GM12878 (cell line): Measurements from ENCODE around the gene KCNJ16. TPM values are rescaled to one million over a fixed set of nuclear protein-coding genes. Genes with fewer than 3 reads are reported as not detected.

Experiments used
- ATAC-seq: fragments of 200-7000 bp; cut with Tn5 transposase; 3 replicates; pipeline ENCODE4 v1.9.1; 2020; ENCODE audit warnings: mild to moderate bottlenecking, moderate library complexity
- BruUV-seq: library from RNA; stranded (reverse); fragments of 400-500 nt; replicated peaks from 2 replicates; lab custom pipeline; 2021; lab: Mats Ljungman, UMichigan
- CTCF ChIA-PET: fragments of 300-600 bp; sonication (Branson Sonifier 250); formaldehyde crosslinking; extraction: SDS; loops from one replicate; lab custom pipeline; 2021; ENCODE audit warnings: inconsistent platforms; lab: Yijun Ruan, JAX
- POLR2A ChIA-PET: fragments of 350-600 bp; formaldehyde crosslinking; extraction: SDS; loops from one replicate; lab custom pipeline; 2021; ENCODE audit warnings: inconsistent platforms; lab: Charles Lee
- RAD21 ChIA-PET: fragments of 300-600 bp; sonication (Branson Sonifier 250); formaldehyde crosslinking; loops from one replicate; lab custom pipeline; 2023; ENCODE audit warnings: antibody characterized with exemption; ENCODE audit not compliant: unreplicated experiment; lab: Charles Lee
- SMC1A ChIA-PET: fragments of 300-600 bp; sonication (Branson Sonifier 250); formaldehyde crosslinking; loops from one replicate; lab custom pipeline; 2023; ENCODE audit not compliant: unreplicated experiment, uncharacterized antibody; lab: Charles Lee
- DNase-seq: peaks from one replicate; pipeline ENCODE4 v3.0.0-alpha.2; 2011; ENCODE audit warnings: low read depth, low spot score
- FAIRE-seq: peaks from 3 replicates; lab custom pipeline; 2011; peaks lifted over from hg19 to GRCh38; lab: Jason Lieb, UNC
- H2AFZ ChIP-seq: 2 replicates; pipeline ENCODE4 v1.6.0; 2011; ENCODE audit warnings: low read depth, low read length, control low read depth; ENCODE audit not compliant: control insufficient read depth
- H3K27ac ChIP-seq: 2 replicates; pipeline ENCODE4 v1.5.1; 2011; ENCODE audit warnings: control low read depth; ENCODE audit not compliant: control insufficient read depth, insufficient read depth
- H3K27me3 ChIP-seq, 2 experiments: replicated peaks in 1 of 2; 2 replicates each; pipeline versions ENCODE4 v1.6.0 to v1.6.1; 2011; ENCODE audit warnings: low read length in 1 of 2; ENCODE audit not compliant: control insufficient read depth in 2 of 2, insufficient read depth in 2 of 2
- H3K36me3 ChIP-seq, 2 experiments: 2 replicates each; pipeline ENCODE4 v1.5.1; 2011; ENCODE audit warnings: low read length in 1 of 2; ENCODE audit not compliant: control insufficient read depth in 2 of 2, insufficient read depth in 2 of 2
- H3K4me1 ChIP-seq: 2 replicates; pipeline ENCODE4 v1.6.1; 2011; ENCODE audit warnings: mild to moderate bottlenecking, low read length, moderate library complexity, mixed read lengths; ENCODE audit not compliant: control insufficient read depth, insufficient read depth
- H3K4me2 ChIP-seq: 2 replicates; pipeline ENCODE4 v1.6.0; 2011; ENCODE audit warnings: control low read depth; ENCODE audit not compliant: control insufficient read depth, insufficient read depth
- H3K4me3 ChIP-seq: fragments of 200-600 bp; sonication (generic); 2 replicates; pipeline ENCODE4 v1.5.1; 2016
- H3K79me2 ChIP-seq: 2 replicates; pipeline ENCODE4 v1.6.0; 2011; ENCODE audit warnings: low read length; ENCODE audit not compliant: control insufficient read depth, insufficient read depth
- H3K9ac ChIP-seq: 2 replicates; pipeline ENCODE4 v1.8.0; 2011; ENCODE audit warnings: low read length, control low read depth, mixed read lengths; ENCODE audit not compliant: control insufficient read depth, insufficient read depth
- H3K9me3 ChIP-seq: replicated peaks from 3 replicates; pipeline ENCODE4 v1.5.1; 2011; ENCODE audit warnings: mild to moderate bottlenecking, low read length; ENCODE audit not compliant: control insufficient read depth, insufficient read depth
- H4K20me1 ChIP-seq: 2 replicates; pipeline ENCODE4 v1.6.0; 2011; ENCODE audit not compliant: control insufficient read depth, insufficient read depth
- ATF7 ChIP-seq: fragments of 450-650 bp; IDR thresholded peaks from 2 replicates; pipeline ENCODE4 v1.6.1; 2016; ENCODE audit warnings: low read depth, mild to moderate bottlenecking
- CHD1 ChIP-seq: IDR thresholded peaks from 2 replicates; pipeline ENCODE4 v1.6.1; 2012; ENCODE audit warnings: low read depth, low read length, improper control_type of control experiment
- EGR1 ChIP-seq, 2 experiments: IDR thresholded peaks; 1 replicate in 1 of 2; 2 replicates in 1 of 2; pipeline ENCODE4 v1.6.1; 2011 to 2012; ENCODE audit warnings: low read depth in 2 of 2, low read length in 2 of 2, borderline replicate concordance in 1 of 2, mild to moderate bottlenecking in 1 of 2, moderate library complexity in 1 of 2
- HDGF ChIP-seq: fragments of 450-650 bp; IDR thresholded peaks from 2 replicates; pipeline ENCODE4 v1.6.1; 2016; ENCODE audit warnings: antibody characterized with exemption
- MEF2B ChIP-seq: fragments of 450-650 bp; IDR thresholded peaks from 2 replicates; pipeline ENCODE4 v1.6.1; 2018; ENCODE audit warnings: mild to moderate bottlenecking, moderate library complexity; ENCODE audit not compliant: partially characterized antibody, poor library complexity, severe bottlenecking
- PAX5 ChIP-seq: IDR thresholded peaks from 2 replicates; pipeline ENCODE4 v1.6.1; 2011; ENCODE audit warnings: low read depth, low read length, borderline replicate concordance
- SPI1 ChIP-seq: IDR thresholded peaks from 2 replicates; pipeline ENCODE4 v1.6.1; 2011; ENCODE audit warnings: low read depth, mild to moderate bottlenecking, low read length, moderate library complexity, borderline replicate concordance; ENCODE audit not compliant: insufficient read depth
- WGBS: methylation state at CpG from one replicate; pipeline ENCODE4 v1.1.6; 2016; ENCODE audit warnings: low lambda C conversion rate; ENCODE audit not compliant: insufficient replicate concordance, insufficient coverage; ENCODE audit errors: missing lambda C conversion rate; 5-methylcytosine and 5-hydroxymethylcytosine counted together
- in situ Hi-C: fragments of 300-500 bp; cut with MboI; formaldehyde crosslinking; loops from 9 replicates; pipeline ENCODE4 v1.14.3; 2018; ENCODE audit warnings: mixed read lengths
- intact Hi-C: fragments of 100-400 bp; cut with micrococcal nuclease; formaldehyde crosslinking; loops from one replicate; pipeline ENCODE4 v1.14.2; 2022; ENCODE audit not compliant: unreplicated experiment
- polyA plus RNA-seq, 11 experiments: library from polyadenylated mRNA; depleted of rRNA in 4 of 11; unstranded in 6 of 11; stranded (reverse) in 5 of 11; fragments of >200 nt; fragmentation: Nextera tagmentation in 4 of 11; fragmentation: Illumina TruSeq in 1 of 11; extraction: Ambion mirVana in 4 of 11; extraction: Trizol in 1 of 11; gene quantifications; 1 replicate in 1 of 11; 2 replicates in 10 of 11; pipeline versions ENCODE4 v1.2.1 to v1.2.3, GENCODE V29; 2011 to 2016; ENCODE audit warnings: inconsistent platforms in 2 of 11, missing spikeins in 2 of 11, low read depth in 1 of 11
- total RNA-seq, 4 experiments: library from RNA; depleted of rRNA in 3 of 4; stranded (reverse); fragments of >200 nt in 3 of 4; fragmentation: Illumina TruSeq in 1 of 4; extraction: Trizol in 1 of 4; gene quantifications; 2 replicates each; pipeline versions ENCODE4 v1.2.1 to v1.2.3, GENCODE V29; 2013 to 2021
- TF ChIP-seq, protein P1 (sequence below): fragments of 450-650 bp; IDR thresholded peaks from 2 replicates; pipeline ENCODE4 v1.6.1; 2014; ENCODE audit warnings: mild to moderate bottlenecking
- TF ChIP-seq, protein P2 (sequence below): fragments of 450-650 bp; IDR thresholded peaks from 2 replicates; pipeline ENCODE4 v1.6.1; 2017; ENCODE audit warnings: low read depth, mild to moderate bottlenecking, moderate library complexity
- TF ChIP-seq, protein P3 (sequence below): IDR thresholded peaks from 2 replicates; pipeline ENCODE4 v1.6.1; 2012; ENCODE audit warnings: low read depth, low read length, improper control_type of control experiment

Gene KCNJ16
- total and polyA plus RNA-seq, 10 of the 15 experiments (the other 5 are each of a cell fraction or from before 2014, with no cell fraction given): 0.08 to 0.24 (median 0.20) TPM; not detected in 7

DNA sequence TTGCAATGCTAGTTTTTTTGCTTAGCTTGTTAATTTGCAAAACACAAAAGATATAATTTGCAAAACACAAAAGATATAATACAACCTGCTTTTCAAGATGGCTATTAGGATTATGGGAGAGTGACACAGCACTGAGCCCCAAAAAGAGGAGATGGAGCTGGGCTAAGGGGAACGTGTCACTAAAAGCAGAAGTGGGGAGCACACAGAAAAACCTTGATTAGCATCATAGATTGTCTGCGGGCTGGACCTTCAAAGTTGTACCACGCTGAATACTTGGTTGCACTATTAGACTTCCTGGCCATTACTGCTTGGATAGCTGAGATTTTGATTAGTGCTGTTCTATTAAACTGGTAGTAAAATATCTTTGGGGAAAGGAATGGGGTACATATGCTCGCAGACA lies 36.2 kb downstream of the KCNJ16 start:
- FAIRE-seq (no peak), DNase-seq (no peak), ATAC-seq (no peak)
- Histone ChIP-seq H3K27me3 (no peaks in the 10 kb centered on the region), H3K27ac (no peak overlapping the region), H4K20me1 (no peaks in the 10 kb centered on the region), H3K36me3 (no peaks in the 10 kb centered on the region), H3K79me2 (no peaks in the 10 kb centered on the region), H3K4me1 (no peaks in the 10 kb centered on the region), H3K9me3 (no peaks in the 10 kb centered on the region), H3K4me2 (no peak overlapping the region), H3K9ac (no peak overlapping the region), H2AFZ (no peak overlapping the region), H3K4me3 (no peak overlapping the region)
- 59% methylated on average over 4 of the region's 4 CpGs for WGBS
- in situ Hi-C loops (no loop called here), intact Hi-C loops (no loop called here)
- ChIA-PET RAD21 (no interaction called here), POLR2A (no interaction called here), CTCF (interaction anchor here (1.1 to 1.5 kb wide), 3 partner anchors 21 to 502 kb away, joined by 3 to 5 read pairs (median 3); no protein-coding TSS in a partner anchor), SMC1A (interaction anchor here (1.5 kb wide), 1 partner anchor 13 kb away, joined by 4 read pairs; no protein-coding TSS in a partner anchor)
- TF ChIP-seq HDGF (no peak), SPI1 (peak; percentile 30; the same call in 1 of the 2 replicates)
- TF ChIP-seq, protein P1, sequence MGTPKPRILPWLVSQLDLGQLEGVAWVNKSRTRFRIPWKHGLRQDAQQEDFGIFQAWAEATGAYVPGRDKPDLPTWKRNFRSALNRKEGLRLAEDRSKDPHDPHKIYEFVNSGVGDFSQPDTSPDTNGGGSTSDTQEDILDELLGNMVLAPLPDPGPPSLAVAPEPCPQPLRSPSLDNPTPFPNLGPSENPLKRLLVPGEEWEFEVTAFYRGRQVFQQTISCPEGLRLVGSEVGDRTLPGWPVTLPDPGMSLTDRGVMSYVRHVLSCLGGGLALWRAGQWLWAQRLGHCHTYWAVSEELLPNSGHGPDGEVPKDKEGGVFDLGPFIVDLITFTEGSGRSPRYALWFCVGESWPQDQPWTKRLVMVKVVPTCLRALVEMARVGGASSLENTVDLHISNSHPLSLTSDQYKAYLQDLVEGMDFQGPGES: no peak
- BruUV-seq: no TSS peak

DNA sequence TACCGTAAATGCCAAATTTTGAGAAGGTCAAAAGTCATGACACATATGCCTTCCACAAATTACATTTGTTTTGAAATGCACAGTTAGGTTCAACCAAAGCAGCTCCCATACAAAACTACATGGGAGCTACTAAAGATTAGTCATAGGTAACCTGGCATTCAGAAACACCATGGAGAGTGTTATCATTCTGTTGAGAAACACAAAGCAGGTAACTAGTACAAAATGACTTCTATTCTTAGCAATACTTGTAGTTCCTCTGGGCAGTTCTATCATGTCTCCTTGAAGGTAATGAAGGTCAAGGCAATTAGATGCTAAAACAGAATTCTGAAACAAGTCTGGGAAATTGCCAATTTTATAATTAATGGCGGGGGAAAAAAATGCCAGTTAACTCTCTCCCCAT lies 39.4 kb downstream of the KCNJ16 start:
- TF ChIP-seq CHD1: no peak
- TF ChIP-seq, protein P2, sequence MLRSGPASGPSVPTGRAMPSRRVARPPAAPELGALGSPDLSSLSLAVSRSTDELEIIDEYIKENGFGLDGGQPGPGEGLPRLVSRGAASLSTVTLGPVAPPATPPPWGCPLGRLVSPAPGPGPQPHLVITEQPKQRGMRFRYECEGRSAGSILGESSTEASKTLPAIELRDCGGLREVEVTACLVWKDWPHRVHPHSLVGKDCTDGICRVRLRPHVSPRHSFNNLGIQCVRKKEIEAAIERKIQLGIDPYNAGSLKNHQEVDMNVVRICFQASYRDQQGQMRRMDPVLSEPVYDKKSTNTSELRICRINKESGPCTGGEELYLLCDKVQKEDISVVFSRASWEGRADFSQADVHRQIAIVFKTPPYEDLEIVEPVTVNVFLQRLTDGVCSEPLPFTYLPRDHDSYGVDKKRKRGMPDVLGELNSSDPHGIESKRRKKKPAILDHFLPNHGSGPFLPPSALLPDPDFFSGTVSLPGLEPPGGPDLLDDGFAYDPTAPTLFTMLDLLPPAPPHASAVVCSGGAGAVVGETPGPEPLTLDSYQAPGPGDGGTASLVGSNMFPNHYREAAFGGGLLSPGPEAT: no peak
- TF ChIP-seq, protein P3, sequence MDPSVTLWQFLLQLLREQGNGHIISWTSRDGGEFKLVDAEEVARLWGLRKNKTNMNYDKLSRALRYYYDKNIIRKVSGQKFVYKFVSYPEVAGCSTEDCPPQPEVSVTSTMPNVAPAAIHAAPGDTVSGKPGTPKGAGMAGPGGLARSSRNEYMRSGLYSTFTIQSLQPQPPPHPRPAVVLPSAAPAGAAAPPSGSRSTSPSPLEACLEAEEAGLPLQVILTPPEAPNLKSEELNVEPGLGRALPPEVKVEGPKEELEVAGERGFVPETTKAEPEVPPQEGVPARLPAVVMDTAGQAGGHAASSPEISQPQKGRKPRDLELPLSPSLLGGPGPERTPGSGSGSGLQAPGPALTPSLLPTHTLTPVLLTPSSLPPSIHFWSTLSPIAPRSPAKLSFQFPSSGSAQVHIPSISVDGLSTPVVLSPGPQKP: no peak
- no peak for TF ChIP-seq EGR1 (IDR thresholded peaks at IDR 0.05; ENCODE audit: borderline replicate concordance in 1 of 2, low read depth in 2 of 2, low read length in 2 of 2)
- no peak for TF ChIP-seq PAX5
- no peak for TF ChIP-seq ATF7
- TF ChIP-seq MEF2B: no peak
- TF ChIP-seq, all 136 proteins: peak for 0
- ChIA-PET CTCF (interaction anchor here (0.5 kb wide), 1 partner anchor 1260 kb away, joined by 3 read pairs; no protein-coding TSS in a partner anchor), RAD21 (no interaction called here), POLR2A (no interaction called here), SMC1A (no interaction called here)
- Histone ChIP-seq H3K27ac (no peak overlapping the region), H2AFZ (no peak overlapping the region), H3K4me3 (no peak overlapping the region), H3K27me3 (no peaks in the 10 kb centered on the region), H3K36me3 (no peaks in the 10 kb centered on the region), H3K4me2 (no peak overlapping the region), H4K20me1 (no peaks in the 10 kb centered on the region), H3K9me3 (no peaks in the 10 kb centered on the region; the same call in 2 of the 3 replicates), H3K79me2 (no peaks in the 10 kb centered on the region), H3K9ac (no peak overlapping the region), H3K4me1 (no peaks in the 10 kb centered on the region)
- no peak for DNase-seq
- intact Hi-C loops: no loop called here
- 38% methylated on average over 2 of the region's 2 CpGs for WGBS
- FAIRE-seq: no peak
- ATAC-seq: no peak
- no TSS peak for BruUV-seq
- in situ Hi-C loops: no loop called here
